DMS79 treated with DMSO at 0.1 percent for 48 hours (cell line): ENCODE measurements around the gene ARID2.
A peak's percentile ranks its signal among the peaks of the same experiment; 100 is the strongest.

ENCODE experiments used
- DNase-seq: peaks from one replicate; lab custom pipeline; 2025; lab: John Stamatoyannopoulos, UW

ARID2 gene

GRCh38 chr12:45720069-45720468 is 9.4 kb upstream of the ARID2 start:
- DNase-seq: no peak

- no peak for DNase-seq
These were observed 8.1 kb upstream of the ARID2 start for GRCh38 chr12:45721369-45721768.

- DNase-seq: no peak
These were observed 7.6 kb upstream of the ARID2 start for GRCh38 chr12:45721954-45722353.

GRCh38 chr12:45725631-45726602 is 3.6 kb upstream of the ARID2 start:
- DNase-seq: peak; percentile 86

- peak; percentile 71 for DNase-seq
These were observed 2.8 kb upstream of the ARID2 start for GRCh38 chr12:45726603-45727300.

GRCh38 chr12:45727301-45727979 is 2.1 kb upstream of the ARID2 start:
- peak; percentile 94 for DNase-seq

- DNase-seq: no peak
These were observed 1.4 kb upstream of the ARID2 start for GRCh38 chr12:45727980-45728629.

- DNase-seq: peak; percentile 95
These were observed 775 bp upstream of the ARID2 start for GRCh38 chr12:45728630-45729232.

GRCh38 chr12:45730084-45730347 is 510 bp downstream of the ARID2 start:
- DNase-seq: no peak

GRCh38 chr12:45730348-45731189 is 1.1 kb downstream of the ARID2 start:
- DNase-seq: peak; percentile 56

- no peak for DNase-seq
These were observed 1.8 kb downstream of the ARID2 start for GRCh38 chr12:45731190-45731775.

GRCh38 chr12:45732250-45732649 is 2.7 kb downstream of the ARID2 start:
- DNase-seq: peak; percentile 46

GRCh38 chr12:45732936-45733335 is 3.4 kb downstream of the ARID2 start:
- DNase-seq: peak; percentile 60

- DNase-seq: no peak
These were observed 8.1 kb downstream of the ARID2 start for GRCh38 chr12:45737638-45738037.

GRCh38 chr12:45742590-45742989 is 13.1 kb downstream of the ARID2 start:
- DNase-seq: no peak

- DNase-seq: no peak
These were observed 13.7 kb downstream of the ARID2 start for GRCh38 chr12:45743247-45743646.

- no peak for DNase-seq
These were observed 16.4 kb downstream of the ARID2 start for GRCh38 chr12:45745861-45746277.

GRCh38 chr12:45756666-45757065 is 27.2 kb downstream of the ARID2 start:
- DNase-seq: no peak

GRCh38 chr12:45757172-45757571 is 27.7 kb downstream of the ARID2 start:
- DNase-seq: no peak

GRCh38 chr12:45760333-45760732 is 30.8 kb downstream of the ARID2 start:
- DNase-seq: no peak
